ENCODE data around the gene PLCB2.

PLCB2 gene

DNA sequence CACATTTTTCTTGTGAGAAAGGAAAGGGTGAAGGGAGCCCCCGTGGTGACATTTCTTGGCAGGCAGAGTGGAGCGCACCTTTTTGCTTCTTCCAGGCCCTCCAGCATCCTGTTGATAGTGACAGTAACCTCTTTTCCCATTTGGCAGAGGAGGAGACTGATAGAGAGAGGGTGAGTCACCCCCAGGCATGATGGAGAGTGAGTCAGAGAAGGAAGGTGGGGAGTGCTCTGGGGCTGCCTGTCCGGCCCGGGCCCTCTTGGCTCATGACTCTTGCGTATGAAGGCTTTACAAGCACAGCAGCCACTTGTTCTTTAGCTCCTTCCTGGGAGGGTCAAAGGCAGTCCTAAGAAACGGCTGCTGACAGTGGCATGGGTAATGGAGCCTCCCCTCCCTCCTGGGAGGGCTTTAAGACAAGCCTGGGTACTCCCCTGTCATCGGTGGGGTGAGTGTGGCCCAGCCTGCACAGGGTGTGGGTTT, 40.9 kb downstream of the PLCB2 start:
- in situ Hi-C loops (cut with MboI; ENCODE audit: low pct_unique_long_range_greater_than_20kb, low sequenced_read_pairs, unreplicated experiment): no loop called here
- TF ChIP-seq, protein P1, sequence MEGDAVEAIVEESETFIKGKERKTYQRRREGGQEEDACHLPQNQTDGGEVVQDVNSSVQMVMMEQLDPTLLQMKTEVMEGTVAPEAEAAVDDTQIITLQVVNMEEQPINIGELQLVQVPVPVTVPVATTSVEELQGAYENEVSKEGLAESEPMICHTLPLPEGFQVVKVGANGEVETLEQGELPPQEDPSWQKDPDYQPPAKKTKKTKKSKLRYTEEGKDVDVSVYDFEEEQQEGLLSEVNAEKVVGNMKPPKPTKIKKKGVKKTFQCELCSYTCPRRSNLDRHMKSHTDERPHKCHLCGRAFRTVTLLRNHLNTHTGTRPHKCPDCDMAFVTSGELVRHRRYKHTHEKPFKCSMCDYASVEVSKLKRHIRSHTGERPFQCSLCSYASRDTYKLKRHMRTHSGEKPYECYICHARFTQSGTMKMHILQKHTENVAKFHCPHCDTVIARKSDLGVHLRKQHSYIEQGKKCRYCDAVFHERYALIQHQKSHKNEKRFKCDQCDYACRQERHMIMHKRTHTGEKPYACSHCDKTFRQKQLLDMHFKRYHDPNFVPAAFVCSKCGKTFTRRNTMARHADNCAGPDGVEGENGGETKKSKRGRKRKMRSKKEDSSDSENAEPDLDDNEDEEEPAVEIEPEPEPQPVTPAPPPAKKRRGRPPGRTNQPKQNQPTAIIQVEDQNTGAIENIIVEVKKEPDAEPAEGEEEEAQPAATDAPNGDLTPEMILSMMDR (IDR thresholded peaks at IDR 0.05; ENCODE audit: extremely low read depth, insufficient read depth, missing control alignments): no peak
- DNase-seq (ENCODE audit: low spot score): no peak

DNA sequence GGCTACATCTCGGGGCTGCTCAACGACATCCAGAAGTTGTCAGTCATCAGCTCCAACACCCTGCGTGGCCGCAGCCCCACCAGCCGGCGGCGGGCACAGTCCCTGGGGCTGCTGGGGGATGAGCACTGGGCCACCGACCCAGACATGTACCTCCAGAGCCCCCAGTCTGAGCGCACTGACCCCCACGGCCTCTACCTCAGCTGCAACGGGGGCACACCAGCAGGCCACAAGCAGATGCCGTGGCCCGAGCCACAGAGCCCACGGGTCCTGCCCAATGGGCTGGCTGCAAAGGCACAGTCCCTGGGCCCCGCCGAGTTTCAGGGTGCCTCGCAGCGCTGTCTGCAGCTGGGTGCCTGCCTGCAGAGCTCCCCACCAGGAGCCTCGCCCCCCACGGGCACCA, 41.9 kb downstream of the PLCB2 start:
- in situ Hi-C loops (cut with MboI; ENCODE audit: low pct_unique_long_range_greater_than_20kb, low sequenced_read_pairs, unreplicated experiment): no loop called here
- TF ChIP-seq, protein P1 (IDR thresholded peaks at IDR 0.05; ENCODE audit: extremely low read depth, insufficient read depth, missing control alignments): no peak
- no peak for DNase-seq (ENCODE audit: low spot score)

GRCh38 chr15:40265355-40265754, 42.4 kb downstream of the PLCB2 start:
- no peak for DNase-seq (ENCODE audit: low spot score)
- in situ Hi-C loops (cut with MboI; ENCODE audit: low pct_unique_long_range_greater_than_20kb, low sequenced_read_pairs, unreplicated experiment): no loop called here
- TF ChIP-seq, protein P1 (IDR thresholded peaks at IDR 0.05; ENCODE audit: extremely low read depth, insufficient read depth, missing control alignments): no peak

DNA sequence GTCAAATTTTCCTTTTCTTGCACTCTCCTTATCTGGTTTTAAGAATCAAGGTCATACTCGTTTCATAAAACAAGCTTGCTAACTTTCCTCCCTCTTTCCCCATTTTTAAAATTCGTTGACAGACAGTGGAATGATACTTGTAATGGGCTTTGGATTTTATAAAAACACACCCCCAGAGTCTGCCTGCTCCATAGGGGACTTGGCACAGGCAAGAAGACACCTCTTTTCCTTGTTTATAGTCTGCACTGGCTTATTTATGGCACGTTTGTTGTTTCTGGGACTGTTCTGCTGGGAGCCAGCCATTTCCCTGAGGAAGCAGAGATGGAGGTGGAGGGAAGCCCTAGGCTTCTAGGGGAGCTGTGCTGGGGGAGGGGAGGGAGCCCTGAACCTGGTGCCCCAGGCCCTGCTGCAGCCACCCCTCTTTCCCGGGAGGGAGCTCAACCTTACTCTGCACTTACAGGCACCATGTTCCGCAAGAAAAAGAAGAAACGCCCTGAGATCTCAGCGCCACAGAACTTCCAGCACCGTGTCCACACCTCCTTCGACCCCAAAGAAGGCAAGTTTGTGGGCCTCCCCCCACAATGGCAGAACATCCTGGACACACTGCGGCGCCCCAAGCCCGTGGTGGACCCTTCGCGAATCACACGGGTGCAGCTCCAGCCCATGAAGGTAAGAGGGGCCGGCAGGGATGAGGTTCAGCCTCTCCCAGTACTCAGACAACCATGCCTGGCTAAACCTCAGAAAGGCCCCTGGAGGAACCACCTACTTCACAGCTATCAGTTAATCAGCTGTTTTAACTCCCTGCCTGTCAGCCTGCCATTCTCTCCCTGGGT, 43.2 kb downstream of the PLCB2 start:
- TF ChIP-seq, protein P1 (IDR thresholded peaks at IDR 0.05; ENCODE audit: extremely low read depth, insufficient read depth, missing control alignments): no peak
- DNase-seq (ENCODE audit: low spot score): no peak
- in situ Hi-C loops (cut with MboI; ENCODE audit: low pct_unique_long_range_greater_than_20kb, low sequenced_read_pairs, unreplicated experiment): no loop called here

- DNase-seq (ENCODE audit: low spot score): no peak
- in situ Hi-C loops (cut with MboI; ENCODE audit: low pct_unique_long_range_greater_than_20kb, low sequenced_read_pairs, unreplicated experiment): no loop called here
- TF ChIP-seq, protein P1 (IDR thresholded peaks at IDR 0.05; ENCODE audit: extremely low read depth, insufficient read depth, missing control alignments): no peak
Observed at GRCh38 chr15:40263024-40263754, 44.5 kb downstream of the PLCB2 start.

DNA sequence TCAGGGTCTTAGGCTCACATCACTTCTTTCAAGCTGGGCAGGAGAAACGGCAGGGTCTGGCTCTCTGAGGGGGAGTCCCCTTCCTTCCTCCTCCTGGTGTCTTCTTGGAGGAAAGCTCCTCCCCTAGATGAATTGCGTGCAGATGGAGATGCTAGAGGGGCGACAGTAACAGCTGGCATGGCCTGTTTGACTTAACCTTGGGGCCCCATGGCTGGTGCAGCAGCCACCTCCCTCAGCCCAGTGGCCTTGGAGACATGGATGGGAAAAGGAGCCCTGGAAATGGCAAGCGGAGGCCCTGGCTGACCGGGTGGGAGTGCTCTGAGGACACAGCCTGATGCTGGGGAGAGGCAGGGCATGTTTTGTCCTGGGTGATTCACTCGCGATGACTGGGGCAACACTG, 48.7 kb downstream of the PLCB2 start:
- DNase-seq (ENCODE audit: low spot score): no peak
- TF ChIP-seq, protein P1 (IDR thresholded peaks at IDR 0.05; ENCODE audit: extremely low read depth, insufficient read depth, missing control alignments): no peak
- in situ Hi-C loops (cut with MboI; ENCODE audit: low pct_unique_long_range_greater_than_20kb, low sequenced_read_pairs, unreplicated experiment): no loop called here

All from GM13977 (cell line).